Stimulated activated CD8-positive, alpha-beta memory T cell treated with anti-CD3 and anti-CD28 coated beads, Interleukin-12 subunit alpha, Interleukin-12 subunit beta, amount 100 ng/mL, for 4 hours (primary cell): ENCODE results near the gene OR56B4.
"Not testable (repeated sequence)": the region's sequence is repeated elsewhere in the genome, so short reads cannot be mapped to it uniquely, and the experiment has no call there.

Experiments used
- DNase-seq: peaks from one replicate; pipeline ENCODE4 v3.0.0-alpha.2; 2020; ENCODE audit warnings: low read depth

OR56B4 gene

GRCh38 chr11:6107384-6107783, at the start of gene OR56B4:
OR56B4 (plus strand) TSS chr11:6107684; CDS start chr11:6107779, 95 bp downstream.
- DNase-seq: not testable (repeated sequence)

- no peak for DNase-seq
Measured at GRCh38 chr11:6061475-6061874, 46.0 kb upstream of the OR56B4 start.

GRCh38 chr11:6062691-6063358, 44.7 kb upstream of the OR56B4 start:
- DNase-seq: no peak

GRCh38 chr11:6067502-6067901, 40.0 kb upstream of the OR56B4 start:
- no peak for DNase-seq

GRCh38 chr11:6076443-6076842, 31.0 kb upstream of the OR56B4 start:
- not testable (repeated sequence) for DNase-seq

- DNase-seq: no peak
Measured at GRCh38 chr11:6077723-6078122, 29.8 kb upstream of the OR56B4 start.

GRCh38 chr11:6079463-6079862, 28.0 kb upstream of the OR56B4 start:
- DNase-seq: no peak

GRCh38 chr11:6083129-6083528, 24.4 kb upstream of the OR56B4 start:
- no peak for DNase-seq

GRCh38 chr11:6084587-6084986, 22.9 kb upstream of the OR56B4 start:
- DNase-seq: no peak

GRCh38 chr11:6094186-6094585, 13.3 kb upstream of the OR56B4 start:
- DNase-seq: no peak

- no peak for DNase-seq
Measured at GRCh38 chr11:6095798-6096197, 11.7 kb upstream of the OR56B4 start.

- no peak for DNase-seq
Measured at GRCh38 chr11:6096417-6096816, 11.1 kb upstream of the OR56B4 start.

- no peak for DNase-seq
Measured at GRCh38 chr11:6099577-6099976, 7.9 kb upstream of the OR56B4 start.

GRCh38 chr11:6110011-6110410, 2.5 kb downstream of the OR56B4 start:
- DNase-seq: no peak

GRCh38 chr11:6111673-6112072, 4.2 kb downstream of the OR56B4 start:
- no peak for DNase-seq

GRCh38 chr11:6116638-6117037, 9.2 kb downstream of the OR56B4 start:
- no peak for DNase-seq

- no peak for DNase-seq
Measured at GRCh38 chr11:6124245-6124644, 16.8 kb downstream of the OR56B4 start.

GRCh38 chr11:6127881-6128280, 20.4 kb downstream of the OR56B4 start:
- DNase-seq: no peak

GRCh38 chr11:6129011-6129410, 21.5 kb downstream of the OR56B4 start:
- DNase-seq: no peak

- DNase-seq: no peak
Measured at GRCh38 chr11:6129635-6130034, 22.2 kb downstream of the OR56B4 start.

- no peak for DNase-seq
Measured at GRCh38 chr11:6132431-6132830, 24.9 kb downstream of the OR56B4 start.

- DNase-seq: not testable (repeated sequence)
Measured at GRCh38 chr11:6135936-6136335, 28.5 kb downstream of the OR56B4 start.

- DNase-seq: no peak
Measured at GRCh38 chr11:6142936-6143335, 35.5 kb downstream of the OR56B4 start.

GRCh38 chr11:6143737-6144136, 36.3 kb downstream of the OR56B4 start:
- DNase-seq: not testable (repeated sequence)
